Prostate gland (tissue), 2 donors: ENCODE data around the gene ZNF367.

ENCODE experiments used
- POLR2A ChIP-seq: fragments of 450-650 bp; IDR thresholded peaks from one replicate; pipeline ENCODE4 v1.6.1; 2016; ENCODE audit warnings: antibody characterized with exemption, mild to moderate bottlenecking
- POLR2AphosphoS5 ChIP-seq: sonication (generic); formaldehyde crosslinking; IDR thresholded peaks from one replicate; pipeline ENCODE4 v1.6.1; 2017; ENCODE audit warnings: antibody characterized with exemption
- TF ChIP-seq, protein P1 (sequence below), 4 experiments: fragments of 200-600 bp in 2 of 4; fragments of 450-650 bp in 2 of 4; sonication (generic) in 2 of 4; IDR thresholded peaks; 1 replicate in 3 of 4; 2 replicates in 1 of 4; pipeline ENCODE4 v1.5.1; 2016 to 2019; ENCODE audit warnings: antibody characterized with exemption in 4 of 4, mild to moderate bottlenecking in 2 of 4, moderate library complexity in 2 of 4

DNA sequence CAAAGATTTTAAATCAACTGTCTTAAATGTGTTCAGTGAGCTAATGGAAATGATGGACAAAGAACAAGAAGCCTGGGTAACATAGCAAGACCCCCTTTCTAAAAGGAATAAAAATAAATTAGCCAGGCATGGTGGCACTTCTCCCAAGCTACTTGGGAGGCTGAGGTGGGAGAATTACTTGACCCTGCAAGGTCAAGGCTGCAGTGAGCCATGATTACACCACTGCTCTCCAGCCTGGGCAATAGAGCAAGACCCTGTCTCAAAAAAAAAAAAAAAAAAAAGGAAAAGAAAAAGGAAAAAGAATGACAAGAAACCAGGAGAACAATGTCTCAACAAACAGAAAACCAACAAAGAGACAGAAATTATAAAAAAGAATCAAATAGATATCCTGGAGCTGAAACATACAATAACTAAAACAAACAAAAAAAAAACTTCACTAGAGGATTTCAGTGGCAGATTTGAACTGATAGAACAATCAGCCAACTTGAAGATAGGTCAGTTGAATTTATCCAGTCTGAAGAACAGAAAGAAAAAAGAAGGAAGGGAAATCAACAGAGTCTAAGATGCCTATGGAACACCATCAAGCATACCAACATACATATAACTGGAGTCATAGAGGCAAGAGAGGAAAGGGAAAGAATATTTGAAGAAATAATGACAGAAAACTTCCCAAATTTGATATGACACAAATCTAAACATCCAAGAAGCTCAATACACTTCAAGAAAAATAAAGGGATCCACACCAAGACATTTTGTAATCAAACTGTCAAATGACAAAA lies 17.8 kb downstream of the ZNF367 start:
- TF ChIP-seq, protein P1, sequence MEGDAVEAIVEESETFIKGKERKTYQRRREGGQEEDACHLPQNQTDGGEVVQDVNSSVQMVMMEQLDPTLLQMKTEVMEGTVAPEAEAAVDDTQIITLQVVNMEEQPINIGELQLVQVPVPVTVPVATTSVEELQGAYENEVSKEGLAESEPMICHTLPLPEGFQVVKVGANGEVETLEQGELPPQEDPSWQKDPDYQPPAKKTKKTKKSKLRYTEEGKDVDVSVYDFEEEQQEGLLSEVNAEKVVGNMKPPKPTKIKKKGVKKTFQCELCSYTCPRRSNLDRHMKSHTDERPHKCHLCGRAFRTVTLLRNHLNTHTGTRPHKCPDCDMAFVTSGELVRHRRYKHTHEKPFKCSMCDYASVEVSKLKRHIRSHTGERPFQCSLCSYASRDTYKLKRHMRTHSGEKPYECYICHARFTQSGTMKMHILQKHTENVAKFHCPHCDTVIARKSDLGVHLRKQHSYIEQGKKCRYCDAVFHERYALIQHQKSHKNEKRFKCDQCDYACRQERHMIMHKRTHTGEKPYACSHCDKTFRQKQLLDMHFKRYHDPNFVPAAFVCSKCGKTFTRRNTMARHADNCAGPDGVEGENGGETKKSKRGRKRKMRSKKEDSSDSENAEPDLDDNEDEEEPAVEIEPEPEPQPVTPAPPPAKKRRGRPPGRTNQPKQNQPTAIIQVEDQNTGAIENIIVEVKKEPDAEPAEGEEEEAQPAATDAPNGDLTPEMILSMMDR (IDR thresholded peaks at IDR 0.05) = no peak
- no peak for TF ChIP-seq POLR2AphosphoS5
- TF ChIP-seq POLR2A = no peak
